ENCODE data around the gene CASD1.

DNA sequence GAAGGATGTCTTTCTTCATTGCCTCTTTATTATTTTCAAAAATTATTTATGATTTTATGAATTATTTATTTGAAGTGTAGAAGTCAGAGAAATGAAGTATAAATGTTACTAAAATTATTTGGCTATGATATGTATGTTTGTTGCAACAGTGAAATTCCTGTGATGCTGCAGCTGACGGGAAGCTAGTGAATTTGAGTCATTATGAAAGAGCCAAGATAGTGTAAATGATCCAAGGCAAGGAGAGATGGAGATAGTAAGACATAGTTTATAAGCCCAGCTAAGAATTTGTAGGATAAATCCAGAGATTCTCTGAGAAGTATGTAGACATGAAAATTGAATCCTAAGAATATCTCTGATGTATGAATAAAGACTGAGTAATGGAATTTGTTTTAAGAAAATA lies 30.8 kb downstream of the CASD1 start:
- no peak for TF ChIP-seq CTCF (IDR thresholded peaks at IDR 0.05 in 8 of 11, conservative IDR thresholded peaks at IDR 0.05 in 3 of 11)
- TF ChIP-seq POLR2AphosphoS5 (IDR thresholded peaks at IDR 0.05), result no peak
- TF ChIP-seq POLR2A (IDR thresholded peaks at IDR 0.05), result no peak
